GM12878 (cell line): ENCODE measurements around the gene LEMD2. TPM values are rescaled to one million over a fixed set of nuclear protein-coding genes. Genes with fewer than 3 reads are reported as not detected.

ENCODE experiments used
- ATAC-seq: fragments of 200-7000 bp; cut with Tn5 transposase; 3 replicates; pipeline ENCODE4 v1.9.1; 2020; ENCODE audit warnings: mild to moderate bottlenecking, moderate library complexity
- BruUV-seq: library from RNA; stranded (reverse); fragments of 400-500 nt; replicated peaks from 2 replicates; lab custom pipeline; 2021; lab: Mats Ljungman, UMichigan
- CTCF ChIA-PET: fragments of 300-600 bp; sonication (Branson Sonifier 250); formaldehyde crosslinking; extraction: SDS; loops from one replicate; lab custom pipeline; 2021; ENCODE audit warnings: inconsistent platforms; lab: Yijun Ruan, JAX
- POLR2A ChIA-PET: fragments of 350-600 bp; formaldehyde crosslinking; extraction: SDS; loops from one replicate; lab custom pipeline; 2021; ENCODE audit warnings: inconsistent platforms; lab: Charles Lee
- RAD21 ChIA-PET: fragments of 300-600 bp; sonication (Branson Sonifier 250); formaldehyde crosslinking; loops from one replicate; lab custom pipeline; 2023; ENCODE audit warnings: antibody characterized with exemption; ENCODE audit not compliant: unreplicated experiment; lab: Charles Lee
- SMC1A ChIA-PET: fragments of 300-600 bp; sonication (Branson Sonifier 250); formaldehyde crosslinking; loops from one replicate; lab custom pipeline; 2023; ENCODE audit not compliant: unreplicated experiment, uncharacterized antibody; lab: Charles Lee
- DNase-seq: peaks from one replicate; pipeline ENCODE4 v3.0.0-alpha.2; 2011; ENCODE audit warnings: low read depth, low spot score
- FAIRE-seq: peaks from 3 replicates; lab custom pipeline; 2011; peaks lifted over from hg19 to GRCh38; lab: Jason Lieb, UNC
- H2AFZ ChIP-seq: 2 replicates; pipeline ENCODE4 v1.6.0; 2011; ENCODE audit warnings: low read depth, low read length, control low read depth; ENCODE audit not compliant: control insufficient read depth
- H3K27ac ChIP-seq: 2 replicates; pipeline ENCODE4 v1.5.1; 2011; ENCODE audit warnings: control low read depth; ENCODE audit not compliant: control insufficient read depth, insufficient read depth
- H3K27me3 ChIP-seq, 2 experiments: replicated peaks in 1 of 2; 2 replicates each; pipeline versions ENCODE4 v1.6.0 to v1.6.1; 2011; ENCODE audit warnings: low read length in 1 of 2; ENCODE audit not compliant: control insufficient read depth in 2 of 2, insufficient read depth in 2 of 2
- H3K36me3 ChIP-seq, 2 experiments: 2 replicates each; pipeline ENCODE4 v1.5.1; 2011; ENCODE audit warnings: low read length in 1 of 2; ENCODE audit not compliant: control insufficient read depth in 2 of 2, insufficient read depth in 2 of 2
- H3K4me1 ChIP-seq: 2 replicates; pipeline ENCODE4 v1.6.1; 2011; ENCODE audit warnings: mild to moderate bottlenecking, low read length, moderate library complexity, mixed read lengths; ENCODE audit not compliant: control insufficient read depth, insufficient read depth
- H3K4me2 ChIP-seq: 2 replicates; pipeline ENCODE4 v1.6.0; 2011; ENCODE audit warnings: control low read depth; ENCODE audit not compliant: control insufficient read depth, insufficient read depth
- H3K4me3 ChIP-seq: fragments of 200-600 bp; sonication (generic); 2 replicates; pipeline ENCODE4 v1.5.1; 2016
- H3K79me2 ChIP-seq: 2 replicates; pipeline ENCODE4 v1.6.0; 2011; ENCODE audit warnings: low read length; ENCODE audit not compliant: control insufficient read depth, insufficient read depth
- H3K9ac ChIP-seq: 2 replicates; pipeline ENCODE4 v1.8.0; 2011; ENCODE audit warnings: low read length, control low read depth, mixed read lengths; ENCODE audit not compliant: control insufficient read depth, insufficient read depth
- H3K9me3 ChIP-seq: replicated peaks from 3 replicates; pipeline ENCODE4 v1.5.1; 2011; ENCODE audit warnings: mild to moderate bottlenecking, low read length; ENCODE audit not compliant: control insufficient read depth, insufficient read depth
- H4K20me1 ChIP-seq: 2 replicates; pipeline ENCODE4 v1.6.0; 2011; ENCODE audit not compliant: control insufficient read depth, insufficient read depth
- CBX3 ChIP-seq: fragments of 200-600 bp; sonication (generic); IDR thresholded peaks from 2 replicates; pipeline ENCODE4 v1.6.1; 2016; ENCODE audit warnings: low read depth, borderline replicate concordance
- DPF2 ChIP-seq: fragments of 450-650 bp; IDR thresholded peaks from 2 replicates; pipeline ENCODE4 v1.6.1; 2017; ENCODE audit warnings: mild to moderate bottlenecking
- EED ChIP-seq: sonication (generic); IDR thresholded peaks from 2 replicates; pipeline ENCODE4 v1.6.1; 2016; ENCODE audit warnings: antibody characterized with exemption, low read depth
- EGR1 ChIP-seq, 2 experiments: IDR thresholded peaks; 1 replicate in 1 of 2; 2 replicates in 1 of 2; pipeline ENCODE4 v1.6.1; 2011 to 2012; ENCODE audit warnings: low read depth in 2 of 2, low read length in 2 of 2, borderline replicate concordance in 1 of 2, mild to moderate bottlenecking in 1 of 2, moderate library complexity in 1 of 2
- EZH2 ChIP-seq: IDR thresholded peaks from 2 replicates; pipeline ENCODE4 v1.6.1; 2012; ENCODE audit warnings: low read depth, mild to moderate bottlenecking, control low read depth, inconsistent platforms, low read length, borderline replicate concordance; ENCODE audit not compliant: control insufficient read depth
- HSF1 ChIP-seq: fragments of 150-350 bp; IDR thresholded peaks from 2 replicates; pipeline ENCODE4 v1.6.1; 2014; ENCODE audit warnings: mild to moderate bottlenecking, low read depth, low read length
- IRF4 ChIP-seq: IDR thresholded peaks from 2 replicates; pipeline ENCODE4 v1.6.1; 2011; ENCODE audit warnings: low read depth, low read length
- KLF5 ChIP-seq: fragments of 450-650 bp; IDR thresholded peaks from 2 replicates; pipeline ENCODE4 v1.6.1; 2014; ENCODE audit warnings: mild to moderate bottlenecking; ENCODE audit not compliant: partially characterized antibody
- NFXL1 ChIP-seq: fragments of 450-650 bp; IDR thresholded peaks from 2 replicates; pipeline ENCODE4 v1.6.1; 2017; ENCODE audit warnings: antibody characterized with exemption, mild to moderate bottlenecking, borderline replicate concordance
- NFYA ChIP-seq: IDR thresholded peaks from 2 replicates; pipeline ENCODE4 v1.6.1; 2011; ENCODE audit warnings: low read depth, mild to moderate bottlenecking, low read length, improper control_type of control experiment, borderline replicate concordance
- NFYB ChIP-seq: IDR thresholded peaks from 2 replicates; pipeline ENCODE4 v1.6.1; 2011; ENCODE audit warnings: low read depth, mild to moderate bottlenecking, low read length, improper control_type of control experiment, moderate library complexity; ENCODE audit not compliant: insufficient read depth
- SMARCA5 ChIP-seq: fragments of 450-650 bp; IDR thresholded peaks from 2 replicates; pipeline ENCODE4 v1.6.1; 2017; ENCODE audit warnings: mild to moderate bottlenecking
- TCF3 ChIP-seq: IDR thresholded peaks from 2 replicates; pipeline ENCODE4 v1.6.1; 2012; ENCODE audit warnings: low read depth, mild to moderate bottlenecking, low read length, borderline replicate concordance; ENCODE audit not compliant: insufficient read depth
- WGBS: methylation state at CpG from one replicate; pipeline ENCODE4 v1.1.6; 2016; ENCODE audit warnings: low lambda C conversion rate; ENCODE audit not compliant: insufficient replicate concordance, insufficient coverage; ENCODE audit errors: missing lambda C conversion rate; 5-methylcytosine and 5-hydroxymethylcytosine counted together
- in situ Hi-C: fragments of 300-500 bp; cut with MboI; formaldehyde crosslinking; loops from 9 replicates; pipeline ENCODE4 v1.14.3; 2018; ENCODE audit warnings: mixed read lengths
- intact Hi-C: fragments of 100-400 bp; cut with micrococcal nuclease; formaldehyde crosslinking; loops from one replicate; pipeline ENCODE4 v1.14.2; 2022; ENCODE audit not compliant: unreplicated experiment
- polyA plus RNA-seq, 11 experiments: library from polyadenylated mRNA; depleted of rRNA in 4 of 11; unstranded in 6 of 11; stranded (reverse) in 5 of 11; fragments of >200 nt; fragmentation: Nextera tagmentation in 4 of 11; fragmentation: Illumina TruSeq in 1 of 11; extraction: Ambion mirVana in 4 of 11; extraction: Trizol in 1 of 11; gene quantifications; 1 replicate in 1 of 11; 2 replicates in 10 of 11; pipeline versions ENCODE4 v1.2.1 to v1.2.3, GENCODE V29; 2011 to 2016; ENCODE audit warnings: inconsistent platforms in 2 of 11, missing spikeins in 2 of 11, low read depth in 1 of 11
- total RNA-seq, 4 experiments: library from RNA; depleted of rRNA in 3 of 4; stranded (reverse); fragments of >200 nt in 3 of 4; fragmentation: Illumina TruSeq in 1 of 4; extraction: Trizol in 1 of 4; gene quantifications; 2 replicates each; pipeline versions ENCODE4 v1.2.1 to v1.2.3, GENCODE V29; 2013 to 2021

LEMD2 gene
- total and polyA plus RNA-seq, 10 of the 15 experiments (the other 5 are each of a cell fraction or from before 2014, with no cell fraction given), result 0.45 to 47.1 (median 22.8) TPM

GRCh38 chr6:33727126-33727525 lies 61.8 kb downstream of the LEMD2 start (continued):
- TF ChIP-seq HSF1 (no peak), NFYA (no peak), SMARCA5 (no peak), TCF3 (no peak), NFYB (no peak)
- TF ChIP-seq, all 136 proteins: peak for 0

GRCh38 chr6:33726696-33727095 lies 62.2 kb downstream of the LEMD2 start:
- intact Hi-C loops, result no loop called here
- no peak overlapping the region for H3K4me3 ChIP-seq
- ChIA-PET RAD21 (no interaction called here), SMC1A (no interaction called here), POLR2A (no interaction called here)
- ATAC-seq (no peak), DNase-seq (no peak)
- H3K27me3 ChIP-seq, result peaks cover 6 to 15% of the 10 kb centered on the region in 2 experiments; a peak in 2 of 4 replicates
- no peak overlapping the region for H2AFZ ChIP-seq
- H3K4me1 ChIP-seq, result 0 out of 2 replicates have a peak, but pooled peaks cover under 1% of the 10 kb centered on the region
- no peaks in the 10 kb centered on the region; the same call in 1 of the 2 replicates for H4K20me1 ChIP-seq
- no peaks in the 10 kb centered on the region for H3K9me3 ChIP-seq
- WGBS, result 54% methylated on average over 15 of the region's 15 CpGs
- H3K27ac ChIP-seq, result no peak overlapping the region
- no peaks in the 10 kb centered on the region for H3K36me3 ChIP-seq
- TF ChIP-seq IRF4 (no peak), DPF2 (no peak), EGR1 (IDR thresholded peaks at IDR 0.05; ENCODE audit: borderline replicate concordance in 1 of 2, low read depth in 2 of 2, low read length in 2 of 2) (no peak), CBX3 (no peak), EED (no peak), NFXL1 (no peak), TCF3 (no peak), KLF5 (no peak), EZH2 (no peak)
- TF ChIP-seq, all 136 proteins: peak for 0
- CTCF ChIA-PET, result interaction anchor here (1.4 kb wide), 1 partner anchor 17 kb away, joined by 5 read pairs; no protein-coding TSS in a partner anchor
- Histone ChIP-seq H3K9ac (no peak overlapping the region), H3K4me2 (no peak overlapping the region), H3K79me2 (no peaks in the 10 kb centered on the region)
- no TSS peak for BruUV-seq
- in situ Hi-C loops, result no loop called here
- no peak for FAIRE-seq
